HG02885 (cell line): ENCODE data around the gene WNT2B.

Experiments
- ATAC-seq: cut with Tn5 transposase; IDR thresholded peaks from one replicate; pipeline ENCODE4 v1.9.1; 2021; ENCODE audit warnings: mild to moderate bottlenecking; ENCODE audit not compliant: unreplicated experiment, poor library complexity

WNT2B gene

GRCh38 chr1:112522621-112523020 lies 13.9 kb downstream of the WNT2B start:
- ATAC-seq: no peak

DNA sequence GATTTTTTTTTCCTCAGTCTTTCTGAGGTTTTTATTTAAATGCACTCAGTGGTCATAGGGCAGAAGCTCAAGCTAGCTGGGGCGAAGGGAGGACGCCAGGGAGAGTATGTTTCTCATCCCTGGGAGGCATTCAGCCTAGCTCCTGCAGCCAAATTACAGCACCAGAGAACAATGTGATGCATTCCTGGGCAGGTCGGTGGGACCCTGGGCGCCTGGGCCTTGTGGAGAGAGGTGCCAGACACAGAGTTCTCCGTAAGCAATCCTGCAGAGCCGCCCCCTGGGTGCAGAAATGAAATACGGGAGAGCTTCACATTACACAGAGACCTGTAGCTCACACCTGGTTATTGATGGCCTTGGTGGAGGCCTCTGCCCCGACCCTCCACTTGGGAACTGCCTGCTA lies 15.5 kb downstream of the WNT2B start:
- ATAC-seq: no peak

DNA sequence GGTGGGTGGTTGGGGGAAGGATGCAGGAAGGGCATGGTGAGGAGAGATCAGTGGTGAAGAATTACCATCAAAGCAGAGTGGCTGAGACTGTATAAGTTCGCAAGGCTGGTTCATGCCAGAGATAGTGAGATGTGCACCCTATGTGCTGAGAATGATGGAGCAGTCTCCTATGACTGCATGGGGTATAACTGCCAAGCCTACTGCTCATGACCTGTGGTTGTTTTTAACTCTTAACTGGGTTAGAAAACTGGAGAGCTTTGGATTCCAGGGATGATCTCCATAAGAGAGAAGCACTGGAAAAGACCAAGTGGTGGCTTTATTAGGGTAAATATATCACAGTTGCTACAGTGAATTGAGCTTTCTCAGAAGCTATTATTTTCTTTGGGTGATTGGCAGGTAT lies 16.2 kb downstream of the WNT2B start:
- ATAC-seq: no peak

GRCh38 chr1:112527266-112528010 lies 18.7 kb downstream of the WNT2B start:
- ATAC-seq: no peak

DNA sequence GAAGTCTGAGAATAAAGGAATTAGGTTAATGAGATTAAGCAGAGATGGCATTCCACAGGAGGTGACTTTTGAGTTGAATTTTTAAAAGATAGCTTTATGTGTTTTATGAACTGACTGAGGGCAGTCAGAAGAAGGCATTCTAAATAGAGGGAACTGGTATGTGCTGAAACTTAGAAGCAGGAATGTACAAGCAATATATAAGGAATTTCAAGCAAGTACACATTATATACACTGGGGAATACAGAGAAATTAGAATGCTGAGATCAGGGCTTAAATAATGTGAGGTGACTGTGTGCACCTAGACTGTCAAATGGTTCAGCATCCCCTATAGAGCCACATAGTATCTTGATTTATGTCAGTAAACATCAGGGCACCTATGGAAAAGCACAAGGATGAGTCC lies 19.3 kb downstream of the WNT2B start:
- ATAC-seq: no peak

- ATAC-seq: no peak
Observed at GRCh38 chr1:112529301-112529700, 20.5 kb downstream of the WNT2B start.

DNA sequence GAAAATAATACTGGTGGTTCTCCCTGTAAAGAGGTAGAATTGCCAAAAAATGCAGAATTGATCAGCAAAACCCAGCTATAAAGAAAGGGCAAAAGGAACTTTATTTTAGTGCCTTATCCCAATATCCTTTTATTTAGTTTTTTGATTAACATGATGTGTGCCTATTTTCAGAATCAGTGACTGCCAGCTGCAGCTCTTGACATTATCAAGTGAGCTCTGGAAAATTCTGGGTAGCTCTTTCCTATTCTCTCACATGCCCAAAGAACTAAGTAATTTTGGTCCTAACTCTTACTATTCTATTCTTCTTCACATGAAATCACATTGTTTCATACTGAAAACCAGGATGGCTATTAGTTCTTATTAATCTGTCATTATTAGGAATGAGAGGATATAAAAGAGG lies 22.1 kb downstream of the WNT2B start:
- ATAC-seq: no peak

- no peak for ATAC-seq
Observed at GRCh38 chr1:112532064-112532463, 23.3 kb downstream of the WNT2B start.

- no peak for ATAC-seq
Observed at GRCh38 chr1:112533029-112533428, 24.3 kb downstream of the WNT2B start.

GRCh38 chr1:112536561-112536960 lies 27.8 kb downstream of the WNT2B start:
- ATAC-seq: no peak

DNA sequence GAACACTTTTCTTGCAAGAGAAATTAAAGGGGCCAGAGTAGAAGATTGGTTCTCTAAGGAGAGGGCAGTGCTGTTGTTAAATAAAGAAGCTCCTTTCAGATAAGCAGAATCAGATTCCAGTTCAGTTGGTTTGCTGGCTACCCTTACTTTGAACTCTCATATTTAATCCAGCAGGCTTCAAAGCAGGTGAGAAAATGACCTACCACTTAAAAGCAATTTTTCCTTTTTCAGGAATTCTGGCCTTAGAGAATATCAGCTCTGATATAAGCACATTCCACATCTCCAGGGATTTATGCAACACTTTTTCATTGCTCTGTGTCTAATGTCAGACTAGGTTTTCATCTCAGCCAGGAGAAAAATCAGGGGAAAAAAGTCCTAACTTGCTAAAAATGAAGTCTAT lies 28.7 kb downstream of the WNT2B start:
- no peak for ATAC-seq

DNA sequence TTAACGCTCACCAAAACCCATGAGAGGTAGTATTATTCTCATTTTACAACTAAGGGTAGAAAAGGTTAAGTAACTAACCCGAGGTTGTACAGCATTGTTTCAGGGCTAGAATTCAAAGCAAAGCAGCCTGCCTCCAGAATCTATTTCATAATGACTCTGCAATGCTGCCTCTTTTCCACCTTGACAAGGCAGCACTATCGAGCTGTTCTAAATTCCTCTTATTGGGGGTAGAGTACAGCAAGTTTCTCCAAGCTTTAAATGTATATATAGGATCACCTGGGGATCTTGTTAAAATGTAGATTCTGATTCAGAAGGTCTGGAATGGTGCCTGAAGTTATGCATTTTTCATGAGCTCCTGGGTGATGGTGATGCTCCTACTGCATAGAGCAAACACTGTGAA lies 30.1 kb downstream of the WNT2B start:
- ATAC-seq: no peak

DNA sequence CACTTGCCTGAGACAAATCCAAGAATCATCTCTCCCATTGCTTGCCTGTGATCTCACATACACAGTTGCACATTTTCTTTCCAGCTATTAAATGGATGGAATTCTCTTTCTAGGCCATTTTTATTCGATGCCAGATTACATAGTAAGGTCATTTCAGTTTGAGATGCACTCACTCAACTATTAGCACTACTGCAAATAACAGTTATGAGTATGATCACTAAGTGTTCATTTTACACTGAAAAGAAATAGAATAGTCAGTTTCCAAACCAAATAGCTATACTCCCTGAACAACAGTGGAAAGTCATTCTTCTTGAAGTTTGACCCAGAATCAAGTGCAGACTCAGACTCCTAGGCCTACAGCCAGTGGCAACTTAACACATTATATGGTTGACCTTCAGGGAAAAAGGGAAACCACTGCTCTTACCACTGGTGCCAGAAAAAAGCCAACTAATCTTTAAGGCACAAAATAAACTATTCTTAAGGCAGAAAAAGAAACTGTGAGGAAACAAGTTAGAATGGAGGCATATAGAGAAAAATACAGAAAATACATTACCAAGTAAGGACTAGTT lies 31.5 kb downstream of the WNT2B start:
- no peak for ATAC-seq

GRCh38 chr1:112541299-112541698 lies 32.5 kb downstream of the WNT2B start:
- no peak for ATAC-seq

DNA sequence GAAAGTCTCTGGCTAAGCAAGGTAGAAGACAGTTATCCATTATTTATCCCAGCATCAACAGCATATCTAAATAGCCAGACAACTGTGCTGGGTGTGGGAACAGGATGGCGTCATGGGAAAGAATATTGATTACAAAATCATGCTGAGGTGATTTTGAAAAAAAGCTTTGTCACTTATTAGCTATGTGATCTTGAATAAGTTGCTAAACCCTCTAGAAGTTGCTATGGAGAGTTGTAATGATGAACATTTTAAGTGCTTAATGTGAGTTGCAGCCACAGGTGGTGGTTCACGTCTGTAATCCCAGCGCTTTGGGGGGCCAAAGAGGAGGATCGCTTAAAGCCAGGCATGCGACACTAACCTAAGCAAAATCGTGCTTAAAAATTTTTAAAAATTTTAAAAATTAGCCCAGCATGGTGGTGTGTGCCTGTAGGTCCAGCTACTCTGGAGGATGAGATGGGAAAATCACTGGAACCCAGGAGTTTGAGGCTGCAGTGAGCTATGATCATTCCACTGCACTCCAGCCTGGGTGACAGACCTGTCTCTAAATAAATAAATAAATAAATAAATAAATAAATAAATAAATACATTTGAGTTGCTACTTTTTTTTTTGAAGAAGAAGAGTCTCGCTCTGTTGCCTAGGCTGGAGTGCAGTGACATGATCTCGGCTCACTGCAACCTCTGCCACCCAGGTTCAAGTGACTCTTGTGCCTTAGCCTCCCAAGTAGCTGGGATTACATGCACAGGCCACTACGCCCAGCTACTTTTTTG lies 33.6 kb downstream of the WNT2B start:
- ATAC-seq: no peak

GRCh38 chr1:112544011-112544688 lies 35.4 kb downstream of the WNT2B start:
- ATAC-seq: no peak

- no peak for ATAC-seq
Observed at GRCh38 chr1:112544751-112545150, 36.0 kb downstream of the WNT2B start.

DNA sequence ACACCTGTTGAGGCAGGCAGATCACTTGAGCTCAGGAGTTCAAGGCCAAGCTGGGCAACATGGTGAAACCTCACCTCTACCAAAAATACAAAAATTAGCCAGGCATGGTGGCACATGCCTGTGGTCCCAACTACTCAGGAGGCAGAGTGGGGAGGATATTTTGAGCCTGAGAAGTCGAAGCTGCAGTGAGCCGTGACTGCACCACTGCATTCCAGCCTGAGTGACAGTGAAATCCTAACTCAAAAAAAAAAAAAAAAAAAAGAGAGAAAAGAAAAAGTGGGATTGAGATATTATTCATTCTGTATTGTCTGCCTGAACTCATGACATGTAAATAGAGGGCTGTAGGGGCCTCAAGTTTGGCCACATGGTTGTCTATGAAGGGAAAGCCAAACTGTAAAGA lies 37.3 kb downstream of the WNT2B start:
- no peak for ATAC-seq

DNA sequence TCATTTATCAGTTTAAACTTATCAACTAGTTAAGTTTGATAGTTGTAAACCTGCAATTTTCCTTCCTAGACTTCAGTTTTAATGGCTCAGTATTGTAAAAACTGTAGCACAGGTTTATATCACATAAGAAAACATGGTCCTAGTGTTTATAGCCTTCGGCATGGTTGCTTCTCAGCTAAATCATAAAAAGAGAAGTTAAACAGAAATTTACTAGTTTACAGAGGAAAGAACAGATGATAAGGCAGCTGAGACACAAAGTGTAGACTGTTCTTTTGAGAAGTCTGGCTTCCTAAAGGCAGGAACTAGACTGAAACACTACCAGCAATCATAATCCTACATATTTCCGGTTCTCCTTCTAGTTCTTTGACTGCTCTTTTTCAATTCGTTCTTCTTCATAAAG lies 39.8 kb downstream of the WNT2B start:
- no peak for ATAC-seq

- ATAC-seq: no peak
Observed at GRCh38 chr1:112549590-112549989, 40.8 kb downstream of the WNT2B start.

- ATAC-seq: no peak
Observed at GRCh38 chr1:112554411-112554810, 45.6 kb downstream of the WNT2B start.
